Mammary epithelial cell (primary cell): Measurements from ENCODE around the gene CRELD1.

Source experiments
- CTCF ChIP-seq, 2 donors: IDR thresholded peaks in 1 of 2; conservative IDR thresholded peaks in 1 of 2; 2 replicates each; pipeline ENCODE4 v1.5.1; 2011 to 2012; ENCODE audit warnings: inconsistent platforms in 2 of 2, low read length in 2 of 2, mild to moderate bottlenecking in 2 of 2, control low read depth in 1 of 2, low read depth in 1 of 2; ENCODE audit not compliant: insufficient read depth in 1 of 2; ENCODE audit errors: extremely low read depth in 1 of 2
- EZH2 ChIP-seq: IDR thresholded peaks from 2 replicates; pipeline ENCODE4 v1.6.1; 2012; ENCODE audit warnings: low read length, inconsistent platforms, borderline replicate concordance

DNA sequence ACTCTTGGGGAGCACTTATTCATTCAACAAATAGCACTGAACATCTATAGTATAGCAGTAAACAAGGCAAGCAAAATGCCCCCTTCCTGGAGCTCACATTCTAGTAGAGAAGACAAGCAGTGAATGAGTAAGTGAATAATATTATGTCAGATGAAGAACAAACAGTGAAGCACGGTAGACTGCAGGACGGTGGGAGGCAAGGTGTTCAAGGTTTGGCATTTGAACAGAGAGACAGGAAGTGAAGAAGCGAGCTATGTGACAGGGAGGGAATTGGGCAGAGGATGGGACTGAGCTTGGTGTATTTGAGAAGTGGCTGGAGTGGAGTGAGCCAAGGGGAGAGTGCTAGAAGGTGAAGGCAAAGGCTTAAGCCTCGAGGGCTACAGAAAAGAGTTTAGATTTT is 1.4 kb downstream of the CRELD1 start:
- TF ChIP-seq CTCF (conservative IDR thresholded peaks at IDR 0.05 in 1 of 2, IDR thresholded peaks at IDR 0.05 in 1 of 2; ENCODE audit: extremely low read depth in 1 of 2, insufficient read depth in 1 of 2, low read depth in 1 of 2, low read length in 2 of 2) (no peak), EZH2 (no peak)
